H1 (cell line): ENCODE data around the gene TNFRSF13B.
A peak's percentile ranks its signal among the peaks of the same experiment; 100 is the strongest.

ENCODE experiments used
- CTCF ChIP-seq, 3 experiments: IDR thresholded peaks; 1 replicate in 2 of 3; 2 replicates in 1 of 3; pipeline versions ENCODE4 v1.5.1 to v1.6.1; 2011; ENCODE audit warnings: low read length in 3 of 3, mild to moderate bottlenecking in 3 of 3, inconsistent platforms in 2 of 3, low read depth in 1 of 3, moderate library complexity in 1 of 3; ENCODE audit not compliant: insufficient read depth in 1 of 3; ENCODE audit errors: control extremely low read depth in 1 of 3
- JUN ChIP-seq: IDR thresholded peaks from 2 replicates; pipeline ENCODE4 v1.6.1; 2011; ENCODE audit warnings: low read depth, mild to moderate bottlenecking, improper control_type of control experiment, low read length

GRCh38 chr17:16997514-16998429 lies 25.9 kb upstream of the TNFRSF13B start:
- TF ChIP-seq JUN (no peak), CTCF (IDR thresholded peaks at IDR 0.05; ENCODE audit: control extremely low read depth in 1 of 3, insufficient read depth in 1 of 3, low read depth in 1 of 3, low read length in 3 of 3) (peak; percentile 40 to 63 (median 43))
